Measurements from ENCODE around the gene TRDMT1.

The TRDMT1 gene

GRCh38 chr10:17200912-17201793 lies at the start of gene TRDMT1:
TSS of gene TRDMT1 (minus strand) at chr10:17201672. CDS start at chr10:17201634, 38 bp downstream.
- DNase-seq (ENCODE audit: low read depth), result peak; percentile 89
- TF ChIP-seq CTCF (conservative IDR thresholded peaks at IDR 0.05; ENCODE audit: control insufficient read depth, insufficient read depth, low read depth, low read length), result no peak
- H3K4me3 ChIP-seq (ENCODE audit: control insufficient read depth, low read depth, low read length), result peak within 1 kb of the TSS; percentile 62

GRCh38 chr10:17250736-17251135 lies 49.3 kb upstream of the TRDMT1 start:
- DNase-seq (ENCODE audit: low read depth), result peak; percentile 22
- no peak overlapping the region for H3K4me3 ChIP-seq (ENCODE audit: control insufficient read depth, low read depth, low read length)
- TF ChIP-seq CTCF (conservative IDR thresholded peaks at IDR 0.05; ENCODE audit: control insufficient read depth, insufficient read depth, low read depth, low read length), result no peak

- DNase-seq (ENCODE audit: low read depth), result peak; percentile 57
- peak; percentile 59 for TF ChIP-seq CTCF (conservative IDR thresholded peaks at IDR 0.05; ENCODE audit: control insufficient read depth, insufficient read depth, low read depth, low read length)
These were observed 48.3 kb upstream of the TRDMT1 start for GRCh38 chr10:17249820-17250219.

GRCh38 chr10:17248964-17249363 lies 47.5 kb upstream of the TRDMT1 start:
- H3K4me3 ChIP-seq (ENCODE audit: control insufficient read depth, low read depth, low read length), result no peak overlapping the region
- no peak for DNase-seq (ENCODE audit: low read depth)
- TF ChIP-seq CTCF (conservative IDR thresholded peaks at IDR 0.05; ENCODE audit: control insufficient read depth, insufficient read depth, low read depth, low read length), result no peak

More at GRCh38 chr10:17249820-17250219, 48.3 kb upstream of the TRDMT1 start:
- H3K4me3 ChIP-seq (ENCODE audit: control insufficient read depth, low read depth, low read length), result no peak overlapping the region

GRCh38 chr10:17247210-17247609 lies 45.7 kb upstream of the TRDMT1 start:
- DNase-seq (ENCODE audit: low read depth), result no peak
- no peak overlapping the region for H3K4me3 ChIP-seq (ENCODE audit: control insufficient read depth, low read depth, low read length)
- TF ChIP-seq CTCF (conservative IDR thresholded peaks at IDR 0.05; ENCODE audit: control insufficient read depth, insufficient read depth, low read depth, low read length), result no peak

- no peak for TF ChIP-seq CTCF (conservative IDR thresholded peaks at IDR 0.05; ENCODE audit: control insufficient read depth, insufficient read depth, low read depth, low read length)
- no peak for DNase-seq (ENCODE audit: low read depth)
- H3K4me3 ChIP-seq (ENCODE audit: control insufficient read depth, low read depth, low read length), result no peak overlapping the region
These were observed 43.4 kb upstream of the TRDMT1 start for GRCh38 chr10:17244700-17245365.
